GM12878 (cell line): Measurements from ENCODE around the gene AQP7. TPM values are rescaled to one million over a fixed set of nuclear protein-coding genes. Genes with fewer than 3 reads are reported as not detected.

Experiments
- ATAC-seq: fragments of 200-7000 bp; cut with Tn5 transposase; 3 replicates; pipeline ENCODE4 v1.9.1; 2020; ENCODE audit warnings: mild to moderate bottlenecking, moderate library complexity
- BruUV-seq: library from RNA; stranded (reverse); fragments of 400-500 nt; replicated peaks from 2 replicates; lab custom pipeline; 2021; lab: Mats Ljungman, UMichigan
- CTCF ChIA-PET: fragments of 300-600 bp; sonication (Branson Sonifier 250); formaldehyde crosslinking; extraction: SDS; loops from one replicate; lab custom pipeline; 2021; ENCODE audit warnings: inconsistent platforms; lab: Yijun Ruan, JAX
- POLR2A ChIA-PET: fragments of 350-600 bp; formaldehyde crosslinking; extraction: SDS; loops from one replicate; lab custom pipeline; 2021; ENCODE audit warnings: inconsistent platforms; lab: Charles Lee
- RAD21 ChIA-PET: fragments of 300-600 bp; sonication (Branson Sonifier 250); formaldehyde crosslinking; loops from one replicate; lab custom pipeline; 2023; ENCODE audit warnings: antibody characterized with exemption; ENCODE audit not compliant: unreplicated experiment; lab: Charles Lee
- SMC1A ChIA-PET: fragments of 300-600 bp; sonication (Branson Sonifier 250); formaldehyde crosslinking; loops from one replicate; lab custom pipeline; 2023; ENCODE audit not compliant: unreplicated experiment, uncharacterized antibody; lab: Charles Lee
- DNase-seq: peaks from one replicate; pipeline ENCODE4 v3.0.0-alpha.2; 2011; ENCODE audit warnings: low read depth, low spot score
- FAIRE-seq: peaks from 3 replicates; lab custom pipeline; 2011; peaks lifted over from hg19 to GRCh38; lab: Jason Lieb, UNC
- H2AFZ ChIP-seq: 2 replicates; pipeline ENCODE4 v1.6.0; 2011; ENCODE audit warnings: low read depth, low read length, control low read depth; ENCODE audit not compliant: control insufficient read depth
- H3K27ac ChIP-seq: 2 replicates; pipeline ENCODE4 v1.5.1; 2011; ENCODE audit warnings: control low read depth; ENCODE audit not compliant: control insufficient read depth, insufficient read depth
- H3K27me3 ChIP-seq, 2 experiments: replicated peaks in 1 of 2; 2 replicates each; pipeline versions ENCODE4 v1.6.0 to v1.6.1; 2011; ENCODE audit warnings: low read length in 1 of 2; ENCODE audit not compliant: control insufficient read depth in 2 of 2, insufficient read depth in 2 of 2
- H3K36me3 ChIP-seq, 2 experiments: 2 replicates each; pipeline ENCODE4 v1.5.1; 2011; ENCODE audit warnings: low read length in 1 of 2; ENCODE audit not compliant: control insufficient read depth in 2 of 2, insufficient read depth in 2 of 2
- H3K4me1 ChIP-seq: 2 replicates; pipeline ENCODE4 v1.6.1; 2011; ENCODE audit warnings: mild to moderate bottlenecking, low read length, moderate library complexity, mixed read lengths; ENCODE audit not compliant: control insufficient read depth, insufficient read depth
- H3K4me2 ChIP-seq: 2 replicates; pipeline ENCODE4 v1.6.0; 2011; ENCODE audit warnings: control low read depth; ENCODE audit not compliant: control insufficient read depth, insufficient read depth
- H3K4me3 ChIP-seq: fragments of 200-600 bp; sonication (generic); 2 replicates; pipeline ENCODE4 v1.5.1; 2016
- H3K79me2 ChIP-seq: 2 replicates; pipeline ENCODE4 v1.6.0; 2011; ENCODE audit warnings: low read length; ENCODE audit not compliant: control insufficient read depth, insufficient read depth
- H3K9ac ChIP-seq: 2 replicates; pipeline ENCODE4 v1.8.0; 2011; ENCODE audit warnings: low read length, control low read depth, mixed read lengths; ENCODE audit not compliant: control insufficient read depth, insufficient read depth
- H3K9me3 ChIP-seq: replicated peaks from 3 replicates; pipeline ENCODE4 v1.5.1; 2011; ENCODE audit warnings: mild to moderate bottlenecking, low read length; ENCODE audit not compliant: control insufficient read depth, insufficient read depth
- H4K20me1 ChIP-seq: 2 replicates; pipeline ENCODE4 v1.6.0; 2011; ENCODE audit not compliant: control insufficient read depth, insufficient read depth
- ATF7 ChIP-seq: fragments of 450-650 bp; IDR thresholded peaks from 2 replicates; pipeline ENCODE4 v1.6.1; 2016; ENCODE audit warnings: low read depth, mild to moderate bottlenecking
- CBX5 ChIP-seq: sonication (generic); IDR thresholded peaks from 2 replicates; pipeline ENCODE4 v1.6.1; 2016; ENCODE audit warnings: low read depth, moderate library complexity, mild to moderate bottlenecking, inconsistent platforms
- CEBPB ChIP-seq, 2 experiments: fragments of 150-350 bp in 1 of 2; IDR thresholded peaks; 2 replicates each; pipeline ENCODE4 v1.6.1; 2012 to 2014; ENCODE audit warnings: low read depth in 2 of 2, low read length in 2 of 2, borderline replicate concordance in 1 of 2, inconsistent platforms in 1 of 2
- HCFC1 ChIP-seq: fragments of 150-350 bp; IDR thresholded peaks from 2 replicates; pipeline ENCODE4 v1.6.1; 2014; ENCODE audit warnings: low read length
- HDAC2 ChIP-seq: fragments of 200-600 bp; sonication (generic); IDR thresholded peaks from 2 replicates; pipeline ENCODE4 v1.6.1; 2017
- HDAC6 ChIP-seq: fragments of 200-600 bp; sonication (generic); IDR thresholded peaks from one replicate; pipeline ENCODE4 v1.8.0; 2017; ENCODE audit warnings: antibody characterized with exemption; ENCODE audit not compliant: unreplicated experiment
- NBN ChIP-seq: fragments of 450-650 bp; IDR thresholded peaks from 2 replicates; pipeline ENCODE4 v1.6.1; 2016
- NR2F1 ChIP-seq: fragments of 450-650 bp; conservative IDR thresholded peaks from 2 replicates; pipeline ENCODE4 v1.6.1; 2017; ENCODE audit warnings: mild to moderate bottlenecking
- SIX5 ChIP-seq: IDR thresholded peaks from 2 replicates; pipeline ENCODE4 v1.6.1; 2011; ENCODE audit warnings: mild to moderate bottlenecking, low read depth, low read length, moderate library complexity; ENCODE audit not compliant: severe bottlenecking
- ZNF622 ChIP-seq: fragments of 450-650 bp; IDR thresholded peaks from 2 replicates; pipeline ENCODE4 v1.6.1; 2017; ENCODE audit warnings: mild to moderate bottlenecking, inconsistent platforms
- WGBS: methylation state at CpG from one replicate; pipeline ENCODE4 v1.1.6; 2016; ENCODE audit warnings: low lambda C conversion rate; ENCODE audit not compliant: insufficient replicate concordance, insufficient coverage; ENCODE audit errors: missing lambda C conversion rate; 5-methylcytosine and 5-hydroxymethylcytosine counted together
- in situ Hi-C: fragments of 300-500 bp; cut with MboI; formaldehyde crosslinking; loops from 9 replicates; pipeline ENCODE4 v1.14.3; 2018; ENCODE audit warnings: mixed read lengths
- intact Hi-C: fragments of 100-400 bp; cut with micrococcal nuclease; formaldehyde crosslinking; loops from one replicate; pipeline ENCODE4 v1.14.2; 2022; ENCODE audit not compliant: unreplicated experiment
- polyA plus RNA-seq, 11 experiments: library from polyadenylated mRNA; depleted of rRNA in 4 of 11; unstranded in 6 of 11; stranded (reverse) in 5 of 11; fragments of >200 nt; fragmentation: Nextera tagmentation in 4 of 11; fragmentation: Illumina TruSeq in 1 of 11; extraction: Ambion mirVana in 4 of 11; extraction: Trizol in 1 of 11; gene quantifications; 1 replicate in 1 of 11; 2 replicates in 10 of 11; pipeline versions ENCODE4 v1.2.1 to v1.2.3, GENCODE V29; 2011 to 2016; ENCODE audit warnings: inconsistent platforms in 2 of 11, missing spikeins in 2 of 11, low read depth in 1 of 11
- total RNA-seq, 4 experiments: library from RNA; depleted of rRNA in 3 of 4; stranded (reverse); fragments of >200 nt in 3 of 4; fragmentation: Illumina TruSeq in 1 of 4; extraction: Trizol in 1 of 4; gene quantifications; 2 replicates each; pipeline versions ENCODE4 v1.2.1 to v1.2.3, GENCODE V29; 2013 to 2021
- TF ChIP-seq, protein P1 (sequence below): fragments of 450-650 bp; IDR thresholded peaks from 2 replicates; pipeline ENCODE4 v1.6.1; 2016; ENCODE audit warnings: mild to moderate bottlenecking, moderate library complexity, borderline replicate concordance
- TF ChIP-seq, protein P2 (sequence below): IDR thresholded peaks from 2 replicates; pipeline ENCODE4 v1.6.1; 2012; ENCODE audit warnings: improper control_type of control experiment, low read depth, low read length; ENCODE audit not compliant: insufficient replicate concordance
- TF ChIP-seq, protein P3 (sequence below): fragments of 450-650 bp; IDR thresholded peaks from 2 replicates; pipeline ENCODE4 v1.6.1; 2017; ENCODE audit warnings: borderline replicate concordance

Gene AQP7
- total and polyA plus RNA-seq, 10 of the 15 experiments (the other 5 are each of a cell fraction or from before 2014, with no cell fraction given): 0.04 to 0.18 (median 0.04) TPM; not detected in 7

DNA sequence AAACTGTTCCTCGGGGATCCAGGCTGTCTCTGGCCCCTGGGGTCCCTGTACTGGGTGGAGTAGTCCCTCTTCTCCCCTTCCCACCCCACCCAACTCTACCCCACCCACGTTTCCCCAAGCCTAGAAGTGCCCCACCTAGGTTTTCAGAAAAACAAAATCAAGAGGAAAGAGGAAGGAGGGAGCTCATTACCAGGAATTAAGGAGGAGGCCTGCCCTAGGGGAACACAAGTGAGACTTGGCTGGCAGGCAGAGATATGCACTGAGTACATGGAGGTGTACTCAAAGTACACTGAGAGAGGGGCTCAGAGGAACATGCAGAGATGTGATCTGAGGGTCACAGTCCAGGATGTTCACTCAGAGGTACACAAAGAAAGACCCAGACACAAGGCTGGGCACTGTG is 34.8 kb upstream of the AQP7 start:
- ATAC-seq: no peak
- 0% methylated on average over 1 of the region's 2 CpGs for WGBS
- no TSS peak for BruUV-seq
- TF ChIP-seq ZNF622 (no peak), CBX5 (no peak), NR2F1 (no peak), CEBPB (IDR thresholded peaks at IDR 0.05; ENCODE audit: borderline replicate concordance in 1 of 2, low read depth in 2 of 2, low read length in 2 of 2) (no peak), HDAC6 (no peak), NBN (no peak), SIX5 (no peak), ATF7 (no peak), HDAC2 (no peak), HCFC1 (no peak)
- TF ChIP-seq, protein P1, sequence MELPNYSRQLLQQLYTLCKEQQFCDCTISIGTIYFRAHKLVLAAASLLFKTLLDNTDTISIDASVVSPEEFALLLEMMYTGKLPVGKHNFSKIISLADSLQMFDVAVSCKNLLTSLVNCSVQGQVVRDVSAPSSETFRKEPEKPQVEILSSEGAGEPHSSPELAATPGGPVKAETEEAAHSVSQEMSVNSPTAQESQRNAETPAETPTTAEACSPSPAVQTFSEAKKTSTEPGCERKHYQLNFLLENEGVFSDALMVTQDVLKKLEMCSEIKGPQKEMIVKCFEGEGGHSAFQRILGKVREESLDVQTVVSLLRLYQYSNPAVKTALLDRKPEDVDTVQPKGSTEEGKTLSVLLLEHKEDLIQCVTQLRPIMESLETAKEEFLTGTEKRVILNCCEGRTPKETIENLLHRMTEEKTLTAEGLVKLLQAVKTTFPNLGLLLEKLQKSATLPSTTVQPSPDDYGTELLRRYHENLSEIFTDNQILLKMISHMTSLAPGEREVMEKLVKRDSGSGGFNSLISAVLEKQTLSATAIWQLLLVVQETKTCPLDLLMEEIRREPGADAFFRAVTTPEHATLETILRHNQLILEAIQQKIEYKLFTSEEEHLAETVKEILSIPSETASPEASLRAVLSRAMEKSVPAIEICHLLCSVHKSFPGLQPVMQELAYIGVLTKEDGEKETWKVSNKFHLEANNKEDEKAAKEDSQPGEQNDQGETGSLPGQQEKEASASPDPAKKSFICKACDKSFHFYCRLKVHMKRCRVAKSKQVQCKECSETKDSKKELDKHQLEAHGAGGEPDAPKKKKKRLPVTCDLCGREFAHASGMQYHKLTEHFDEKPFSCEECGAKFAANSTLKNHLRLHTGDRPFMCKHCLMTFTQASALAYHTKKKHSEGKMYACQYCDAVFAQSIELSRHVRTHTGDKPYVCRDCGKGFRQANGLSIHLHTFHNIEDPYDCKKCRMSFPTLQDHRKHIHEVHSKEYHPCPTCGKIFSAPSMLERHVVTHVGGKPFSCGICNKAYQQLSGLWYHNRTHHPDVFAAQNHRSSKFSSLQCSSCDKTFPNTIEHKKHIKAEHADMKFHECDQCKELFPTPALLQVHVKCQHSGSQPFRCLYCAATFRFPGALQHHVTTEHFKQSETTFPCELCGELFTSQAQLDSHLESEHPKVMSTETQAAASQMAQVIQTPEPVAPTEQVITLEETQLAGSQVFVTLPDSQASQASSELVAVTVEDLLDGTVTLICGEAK: no peak
- TF ChIP-seq, protein P2, sequence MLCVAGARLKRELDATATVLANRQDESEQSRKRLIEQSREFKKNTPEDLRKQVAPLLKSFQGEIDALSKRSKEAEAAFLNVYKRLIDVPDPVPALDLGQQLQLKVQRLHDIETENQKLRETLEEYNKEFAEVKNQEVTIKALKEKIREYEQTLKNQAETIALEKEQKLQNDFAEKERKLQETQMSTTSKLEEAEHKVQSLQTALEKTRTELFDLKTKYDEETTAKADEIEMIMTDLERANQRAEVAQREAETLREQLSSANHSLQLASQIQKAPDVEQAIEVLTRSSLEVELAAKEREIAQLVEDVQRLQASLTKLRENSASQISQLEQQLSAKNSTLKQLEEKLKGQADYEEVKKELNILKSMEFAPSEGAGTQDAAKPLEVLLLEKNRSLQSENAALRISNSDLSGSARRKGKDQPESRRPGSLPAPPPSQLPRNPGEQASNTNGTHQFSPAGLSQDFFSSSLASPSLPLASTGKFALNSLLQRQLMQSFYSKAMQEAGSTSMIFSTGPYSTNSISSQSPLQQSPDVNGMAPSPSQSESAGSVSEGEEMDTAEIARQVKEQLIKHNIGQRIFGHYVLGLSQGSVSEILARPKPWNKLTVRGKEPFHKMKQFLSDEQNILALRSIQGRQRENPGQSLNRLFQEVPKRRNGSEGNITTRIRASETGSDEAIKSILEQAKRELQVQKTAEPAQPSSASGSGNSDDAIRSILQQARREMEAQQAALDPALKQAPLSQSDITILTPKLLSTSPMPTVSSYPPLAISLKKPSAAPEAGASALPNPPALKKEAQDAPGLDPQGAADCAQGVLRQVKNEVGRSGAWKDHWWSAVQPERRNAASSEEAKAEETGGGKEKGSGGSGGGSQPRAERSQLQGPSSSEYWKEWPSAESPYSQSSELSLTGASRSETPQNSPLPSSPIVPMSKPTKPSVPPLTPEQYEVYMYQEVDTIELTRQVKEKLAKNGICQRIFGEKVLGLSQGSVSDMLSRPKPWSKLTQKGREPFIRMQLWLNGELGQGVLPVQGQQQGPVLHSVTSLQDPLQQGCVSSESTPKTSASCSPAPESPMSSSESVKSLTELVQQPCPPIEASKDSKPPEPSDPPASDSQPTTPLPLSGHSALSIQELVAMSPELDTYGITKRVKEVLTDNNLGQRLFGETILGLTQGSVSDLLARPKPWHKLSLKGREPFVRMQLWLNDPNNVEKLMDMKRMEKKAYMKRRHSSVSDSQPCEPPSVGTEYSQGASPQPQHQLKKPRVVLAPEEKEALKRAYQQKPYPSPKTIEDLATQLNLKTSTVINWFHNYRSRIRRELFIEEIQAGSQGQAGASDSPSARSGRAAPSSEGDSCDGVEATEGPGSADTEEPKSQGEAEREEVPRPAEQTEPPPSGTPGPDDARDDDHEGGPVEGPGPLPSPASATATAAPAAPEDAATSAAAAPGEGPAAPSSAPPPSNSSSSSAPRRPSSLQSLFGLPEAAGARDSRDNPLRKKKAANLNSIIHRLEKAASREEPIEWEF: no peak
- TF ChIP-seq, protein P3, sequence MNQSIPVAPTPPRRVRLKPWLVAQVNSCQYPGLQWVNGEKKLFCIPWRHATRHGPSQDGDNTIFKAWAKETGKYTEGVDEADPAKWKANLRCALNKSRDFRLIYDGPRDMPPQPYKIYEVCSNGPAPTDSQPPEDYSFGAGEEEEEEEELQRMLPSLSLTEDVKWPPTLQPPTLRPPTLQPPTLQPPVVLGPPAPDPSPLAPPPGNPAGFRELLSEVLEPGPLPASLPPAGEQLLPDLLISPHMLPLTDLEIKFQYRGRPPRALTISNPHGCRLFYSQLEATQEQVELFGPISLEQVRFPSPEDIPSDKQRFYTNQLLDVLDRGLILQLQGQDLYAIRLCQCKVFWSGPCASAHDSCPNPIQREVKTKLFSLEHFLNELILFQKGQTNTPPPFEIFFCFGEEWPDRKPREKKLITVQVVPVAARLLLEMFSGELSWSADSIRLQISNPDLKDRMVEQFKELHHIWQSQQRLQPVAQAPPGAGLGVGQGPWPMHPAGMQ: no peak

More for the DNA sequence above, 34.8 kb upstream of the AQP7 start:
- no peak overlapping the region for H3K4me2 ChIP-seq
- in situ Hi-C loops: no loop called here
- H4K20me1 ChIP-seq: no peaks in the 10 kb centered on the region
- H3K36me3 ChIP-seq: no peaks in the 10 kb centered on the region
- no peaks in the 10 kb centered on the region; the same call in 1 of the 2 replicates for H3K4me1 ChIP-seq
- H3K27me3 ChIP-seq: peaks cover 5 to 6% of the 10 kb centered on the region in 2 experiments
- no peak for FAIRE-seq
- ChIA-PET POLR2A (no interaction called here), RAD21 (interaction anchor here (0.6 to 1.5 kb wide), 2 partner anchors 8 to 16 kb away, joined by 3 to 4 read pairs; no protein-coding TSS in a partner anchor), SMC1A (interaction anchor here (0.9 kb wide), 1 partner anchor 32 kb away, joined by 3 read pairs; no protein-coding TSS in a partner anchor), CTCF (interaction anchor here (1.3 kb wide), 1 partner anchor 16 kb away, joined by 6 read pairs; no protein-coding TSS in a partner anchor)
- H3K79me2 ChIP-seq: no peaks in the 10 kb centered on the region
- H2AFZ ChIP-seq: no peak overlapping the region
- no peaks in the 10 kb centered on the region for H3K9me3 ChIP-seq
- no peak for DNase-seq
- no peak overlapping the region for H3K27ac ChIP-seq
- intact Hi-C loops: no loop called here
- no peak overlapping the region for H3K4me3 ChIP-seq
- H3K9ac ChIP-seq: no peak overlapping the region
